Naive B cell (primary cell): Measurements from ENCODE around the gene PAK1IP1. TPM values are rescaled to one million over a fixed set of nuclear protein-coding genes. Genes with fewer than 3 reads are reported as not detected.
"Not testable (repeated sequence)": the region's sequence is repeated elsewhere in the genome, so short reads cannot be mapped to it uniquely, and the experiment has no call there.

Experiments used
- ATAC-seq, 2 donors: fragments of 150-1000 bp; cut with Tn5 transposase; 2 replicates each; pipeline ENCODE4 v1.10.0; 2021; ENCODE audit warnings: low read depth in 2 of 2, mild to moderate bottlenecking in 2 of 2, moderate library complexity in 2 of 2
- DNase-seq: peaks from one replicate; pipeline ENCODE4 v3.0.0; 2022
- H3K27ac Mint-ChIP-seq, 6 donors: one replicate each; pipeline ENCODE4 v1.8.0; 2020 to 2022; ENCODE audit warnings: mild to moderate bottlenecking in 6 of 6, mixed read lengths in 6 of 6, moderate library complexity in 5 of 6, inconsistent platforms in 2 of 6
- H3K27me3 Mint-ChIP-seq, 3 donors: one replicate each; pipeline ENCODE4 v1.8.0; 2021 to 2022; ENCODE audit warnings: mixed read lengths in 3 of 3, mild to moderate bottlenecking in 1 of 3
- H3K36me3 Mint-ChIP-seq, 2 donors: one replicate each; pipeline ENCODE4 v1.8.0; 2020 to 2022; ENCODE audit warnings: mixed read lengths in 2 of 2, inconsistent platforms in 1 of 2, mild to moderate bottlenecking in 1 of 2
- H3K4me1 Mint-ChIP-seq, 3 donors: one replicate each; pipeline ENCODE4 v1.8.0; 2020 to 2022; ENCODE audit warnings: mixed read lengths in 3 of 3, inconsistent platforms in 1 of 3, mild to moderate bottlenecking in 1 of 3, moderate library complexity in 1 of 3
- H3K4me3 Mint-ChIP-seq, 8 donors: one replicate each; pipeline ENCODE4 v1.8.0; 2020 to 2022; ENCODE audit warnings: mild to moderate bottlenecking in 8 of 8, mixed read lengths in 8 of 8, moderate library complexity in 8 of 8, inconsistent platforms in 2 of 8
- H3K9me3 Mint-ChIP-seq, 7 donors: one replicate each; pipeline ENCODE4 v1.8.0; 2020 to 2022; ENCODE audit warnings: mixed read lengths in 7 of 7, mild to moderate bottlenecking in 5 of 7, inconsistent platforms in 2 of 7, moderate library complexity in 1 of 7
- polyA plus RNA-seq, 6 donors: library from polyadenylated mRNA; unstranded; fragments of 300-500 nt; fragmentation: Illumina TruSeq; gene quantifications; one replicate each; pipeline ENCODE4 v1.2.3, GENCODE V29; 2021; ENCODE audit warnings: low read depth in 6 of 6

The PAK1IP1 gene
- polyA plus RNA-seq, 6 donors from 2014 or later = 10.5 to 16.2 (median 12.7) TPM

GRCh38 chr6:10736731-10737130, 42.0 kb downstream of the PAK1IP1 start:
- ATAC-seq = no peak
- no peaks in the 10 kb centered on the region for H3K27me3 Mint-ChIP-seq
- H3K4me1 Mint-ChIP-seq = no peaks in the 10 kb centered on the region
- H3K4me3 Mint-ChIP-seq = no peak overlapping the region
- DNase-seq = no peak
- no peaks in the 10 kb centered on the region for H3K9me3 Mint-ChIP-seq
- H3K27ac Mint-ChIP-seq = no peak overlapping the region
- H3K36me3 Mint-ChIP-seq = no peaks in the 10 kb centered on the region

- H3K4me3 Mint-ChIP-seq = no peak overlapping the region
- no peaks in the 10 kb centered on the region for H3K9me3 Mint-ChIP-seq
- ATAC-seq (no peak), DNase-seq (no peak)
- H3K27ac Mint-ChIP-seq = no peak overlapping the region
- peaks cover 0 to 3% of the 10 kb centered on the region in 2 donors for H3K36me3 Mint-ChIP-seq
- no peaks in the 10 kb centered on the region for H3K4me1 Mint-ChIP-seq
- no peaks in the 10 kb centered on the region for H3K27me3 Mint-ChIP-seq
Measured at GRCh38 chr6:10740061-10740460, 45.3 kb downstream of the PAK1IP1 start.

GRCh38 chr6:10741643-10742042, 46.9 kb downstream of the PAK1IP1 start:
- not testable (repeated sequence) for H3K9me3 Mint-ChIP-seq, H3K4me1 Mint-ChIP-seq, ATAC-seq, H3K27me3 Mint-ChIP-seq, H3K27ac Mint-ChIP-seq, H3K4me3 Mint-ChIP-seq, DNase-seq, H3K36me3 Mint-ChIP-seq

GRCh38 chr6:10742251-10742650, 47.5 kb downstream of the PAK1IP1 start:
- Mint-ChIP-seq H3K4me3 (peak overlapping the region in 1 of 8 donors; percentile 42), H3K36me3 (peaks cover 0 to 3% of the 10 kb centered on the region in 2 donors), H3K27me3 (no peaks in the 10 kb centered on the region), H3K4me1 (peaks cover 5 to 6% (median 6%) of the 10 kb centered on the region in 3 donors), H3K9me3 (no peaks in the 10 kb centered on the region), H3K27ac (no peak overlapping the region)
- no peak for ATAC-seq
- no peak for DNase-seq

- no peaks in the 10 kb centered on the region for H3K27me3 Mint-ChIP-seq
- H3K27ac Mint-ChIP-seq = no peak overlapping the region
- H3K36me3 Mint-ChIP-seq = peaks cover 0 to 3% of the 10 kb centered on the region in 2 donors
Measured at GRCh38 chr6:10743515-10743914, 48.7 kb downstream of the PAK1IP1 start.

GRCh38 chr6:10745116-10745515, 50.3 kb downstream of the PAK1IP1 start:
- peak overlapping the region in 2 of 8 donors; percentile 31 to 100 for H3K4me3 Mint-ChIP-seq
- no peak for DNase-seq
- peaks cover 13 to 32% (median 23%) of the 10 kb centered on the region in 3 donors for H3K4me1 Mint-ChIP-seq
- peaks cover 0 to 3% of the 10 kb centered on the region in 2 donors for H3K36me3 Mint-ChIP-seq
- no peaks in the 10 kb centered on the region for H3K9me3 Mint-ChIP-seq
- peak overlapping the region in 1 of 6 donors; percentile 81 for H3K27ac Mint-ChIP-seq
- H3K27me3 Mint-ChIP-seq = no peaks in the 10 kb centered on the region
- no peak for ATAC-seq

More at GRCh38 chr6:10743515-10743914, 48.7 kb downstream of the PAK1IP1 start:
- Mint-ChIP-seq H3K4me1 (peaks cover 10 to 18% (median 16%) of the 10 kb centered on the region in 3 donors), H3K9me3 (no peaks in the 10 kb centered on the region), H3K4me3 (peak overlapping the region in 1 of 8 donors; percentile 51)
- DNase-seq = no peak
- no peak for ATAC-seq

- peaks cover 17 to 38% (median 23%) of the 10 kb centered on the region in 3 donors for H3K4me1 Mint-ChIP-seq
- H3K27me3 Mint-ChIP-seq = no peaks in the 10 kb centered on the region
Measured at GRCh38 chr6:10746915-10747250, 52.1 kb downstream of the PAK1IP1 start.

GRCh38 chr6:10747251-10747972, 52.6 kb downstream of the PAK1IP1 start, which contains the start of gene TMEM14B:
TSS of gene TMEM14B (plus strand) at chr6:10747805. CDS start at chr6:10749246, 1,441 bp downstream.
- no peaks in the 10 kb centered on the region for H3K27me3 Mint-ChIP-seq
- DNase-seq (peak; percentile 99), ATAC-seq (peak; percentile 95)
- no peaks in the 10 kb centered on the region for H3K9me3 Mint-ChIP-seq
- H3K4me3 Mint-ChIP-seq = peak within 1 kb of the TSS; percentile 92 to 100 (median 97)
- peaks cover 0 to 3% of the 10 kb centered on the region in 2 donors for H3K36me3 Mint-ChIP-seq
- H3K27ac Mint-ChIP-seq = peak within 1 kb of the TSS; percentile 92 to 98 (median 96)
- H3K4me1 Mint-ChIP-seq = peaks cover 17 to 38% (median 23%) of the 10 kb centered on the region in 3 donors

More at GRCh38 chr6:10746915-10747250, 52.1 kb downstream of the PAK1IP1 start:
- Mint-ChIP-seq H3K36me3 (peaks cover 0 to 3% of the 10 kb centered on the region in 2 donors), H3K4me3 (peak overlapping the region; percentile 92 to 100 (median 97)), H3K9me3 (no peaks in the 10 kb centered on the region), H3K27ac (peak overlapping the region in 5 of 6 donors; percentile 11 to 98 (median 97))
- ATAC-seq (no peak), DNase-seq (no peak)

- H3K27me3 Mint-ChIP-seq = no peaks in the 10 kb centered on the region
- peaks cover 23 to 49% (median 25%) of the 10 kb centered on the region in 3 donors for H3K4me1 Mint-ChIP-seq
- DNase-seq (no peak), ATAC-seq (no peak)
- peaks cover 5 to 11% of the 10 kb centered on the region in 2 donors for H3K36me3 Mint-ChIP-seq
- H3K9me3 Mint-ChIP-seq = no peaks in the 10 kb centered on the region
- peak overlapping the region in 4 of 8 donors; percentile 23 to 100 (median 40) for H3K4me3 Mint-ChIP-seq
- peak overlapping the region in 2 of 6 donors; percentile 44 to 75 for H3K27ac Mint-ChIP-seq
Measured at GRCh38 chr6:10749734-10750133, 55.0 kb downstream of the PAK1IP1 start.

- H3K27me3 Mint-ChIP-seq, DNase-seq, ATAC-seq, H3K9me3 Mint-ChIP-seq: not testable (repeated sequence)
- H3K27ac Mint-ChIP-seq = peak overlapping the region in 2 of 6 donors; percentile 65 to 84
- peaks cover 11% of the 10 kb centered on the region in 2 donors for H3K36me3 Mint-ChIP-seq
- H3K4me1 Mint-ChIP-seq = peaks cover 23 to 49% (median 25%) of the 10 kb centered on the region in 3 donors
- H3K4me3 Mint-ChIP-seq = peak overlapping the region in 2 of 8 donors; percentile 20 to 39
Measured at GRCh38 chr6:10750568-10750967, 55.8 kb downstream of the PAK1IP1 start.

- Mint-ChIP-seq H3K4me1 (peaks cover 21 to 48% (median 23%) of the 10 kb centered on the region in 3 donors), H3K36me3 (peaks cover 11 to 19% of the 10 kb centered on the region in 2 donors), H3K27ac (peak overlapping the region in 1 of 6 donors; percentile 24)
- not testable (repeated sequence) for H3K4me3 Mint-ChIP-seq, ATAC-seq, H3K27me3 Mint-ChIP-seq, H3K9me3 Mint-ChIP-seq, DNase-seq
Measured at GRCh38 chr6:10751757-10752156, 57.0 kb downstream of the PAK1IP1 start.

- DNase-seq (no peak), ATAC-seq (no peak)
- Mint-ChIP-seq H3K36me3 (peaks cover 11 to 34% of the 10 kb centered on the region in 2 donors), H3K27me3 (no peaks in the 10 kb centered on the region), H3K9me3 (no peaks in the 10 kb centered on the region), H3K27ac (peak overlapping the region in 1 of 6 donors; percentile 41), H3K4me3 (no peak overlapping the region), H3K4me1 (peaks cover 0 to 17% (median 15%) of the 10 kb centered on the region in 3 donors)
Measured at GRCh38 chr6:10756085-10756484, 61.3 kb downstream of the PAK1IP1 start.
